Subcutaneous adipose tissue (tissue), 4 donors: ENCODE data around the gene BEND5. TPM values are rescaled to one million over a fixed set of nuclear protein-coding genes. Genes with fewer than 3 reads are reported as not detected.

Experiments used
- total RNA-seq, 4 donors: library from RNA; depleted of rRNA; stranded (reverse); fragments of >200 nt; gene quantifications; one replicate each; pipeline ENCODE4 v1.1.0, GENCODE V29; 2016
- TF ChIP-seq, protein P1 (sequence below): fragments of 450-650 bp; IDR thresholded peaks from one replicate; pipeline ENCODE4 v1.5.1; 2016; ENCODE audit warnings: low read depth, mild to moderate bottlenecking, control low read depth, antibody characterized with exemption, moderate library complexity

BEND5 gene
- total RNA-seq, 4 donors from 2014 or later = 2.4 to 5.1 (median 3.6) TPM

GRCh38 chr1:48684381-48684780, 92.3 kb downstream of the BEND5 start:
- TF ChIP-seq, protein P1, sequence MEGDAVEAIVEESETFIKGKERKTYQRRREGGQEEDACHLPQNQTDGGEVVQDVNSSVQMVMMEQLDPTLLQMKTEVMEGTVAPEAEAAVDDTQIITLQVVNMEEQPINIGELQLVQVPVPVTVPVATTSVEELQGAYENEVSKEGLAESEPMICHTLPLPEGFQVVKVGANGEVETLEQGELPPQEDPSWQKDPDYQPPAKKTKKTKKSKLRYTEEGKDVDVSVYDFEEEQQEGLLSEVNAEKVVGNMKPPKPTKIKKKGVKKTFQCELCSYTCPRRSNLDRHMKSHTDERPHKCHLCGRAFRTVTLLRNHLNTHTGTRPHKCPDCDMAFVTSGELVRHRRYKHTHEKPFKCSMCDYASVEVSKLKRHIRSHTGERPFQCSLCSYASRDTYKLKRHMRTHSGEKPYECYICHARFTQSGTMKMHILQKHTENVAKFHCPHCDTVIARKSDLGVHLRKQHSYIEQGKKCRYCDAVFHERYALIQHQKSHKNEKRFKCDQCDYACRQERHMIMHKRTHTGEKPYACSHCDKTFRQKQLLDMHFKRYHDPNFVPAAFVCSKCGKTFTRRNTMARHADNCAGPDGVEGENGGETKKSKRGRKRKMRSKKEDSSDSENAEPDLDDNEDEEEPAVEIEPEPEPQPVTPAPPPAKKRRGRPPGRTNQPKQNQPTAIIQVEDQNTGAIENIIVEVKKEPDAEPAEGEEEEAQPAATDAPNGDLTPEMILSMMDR = no peak

GRCh38 chr1:48683839-48684238, 92.9 kb downstream of the BEND5 start:
- TF ChIP-seq, protein P1 = no peak

DNA sequence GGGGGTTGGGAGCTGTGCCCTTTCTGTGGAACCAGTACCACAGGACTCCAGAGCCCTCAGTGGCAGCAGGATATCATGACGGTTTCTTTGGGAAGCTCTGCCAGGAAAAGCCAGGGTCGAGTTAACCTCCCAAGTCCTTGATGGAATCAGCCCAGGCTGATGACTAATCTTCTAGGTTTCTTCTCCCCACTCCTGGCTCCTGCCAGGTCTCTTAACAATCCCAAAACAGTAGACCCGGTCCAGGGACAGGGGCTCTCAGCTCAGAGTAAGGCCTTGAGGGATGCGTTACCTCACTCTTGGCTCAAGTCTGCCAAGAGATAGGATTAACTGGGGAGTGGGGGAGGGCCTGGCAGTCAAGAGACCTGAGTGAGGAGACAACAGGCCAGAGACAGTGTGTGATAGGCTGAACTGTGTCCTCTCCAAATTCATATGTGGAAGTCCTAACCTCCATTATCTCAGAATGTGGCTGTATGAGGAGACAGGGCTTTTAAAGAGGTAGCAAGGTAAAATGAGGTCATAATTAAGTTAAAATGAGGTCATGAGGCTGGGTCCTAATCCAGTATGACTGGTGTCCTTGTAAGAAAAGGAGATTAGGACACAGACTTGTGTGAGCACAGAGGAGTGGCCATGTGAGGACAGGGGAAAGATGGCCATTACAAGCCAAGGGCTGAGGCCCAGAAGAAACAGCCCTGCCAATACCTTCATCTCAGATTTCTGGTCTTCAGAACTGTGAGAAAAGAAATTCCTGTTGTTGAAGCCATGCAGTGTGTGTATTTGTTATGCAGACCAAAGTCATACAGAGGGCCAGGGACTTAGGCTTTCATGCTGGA, 95.0 kb downstream of the BEND5 start:
- TF ChIP-seq, protein P1 = no peak

DNA sequence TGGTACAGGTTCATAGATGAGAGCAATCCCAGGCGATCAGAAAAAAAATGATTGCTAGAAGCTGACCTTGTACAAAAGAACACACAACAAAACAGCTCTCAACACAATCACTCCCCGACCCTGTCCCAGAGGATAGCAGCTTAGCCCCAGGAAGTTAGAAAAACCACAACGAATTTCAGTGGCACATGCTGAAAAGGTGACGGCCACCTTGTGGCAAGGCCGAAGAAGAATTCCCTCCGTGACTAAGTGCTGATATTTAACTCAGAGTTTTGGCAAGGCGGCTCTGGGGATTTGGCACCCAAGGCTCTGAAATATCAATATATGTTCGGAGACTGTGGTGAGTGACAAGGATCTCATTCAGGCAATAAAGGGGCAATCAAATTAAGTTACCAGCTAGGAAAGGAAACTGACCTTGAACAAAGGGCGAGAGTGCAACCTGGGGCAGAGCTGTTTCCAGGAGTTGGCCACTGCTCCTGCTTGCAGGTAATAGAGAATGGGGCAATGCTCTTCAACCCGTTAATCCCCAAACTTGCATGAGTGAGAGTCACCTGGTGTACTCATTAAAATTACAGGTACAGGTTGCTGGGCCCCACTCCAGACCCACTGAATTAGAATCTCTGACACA, 96.2 kb downstream of the BEND5 start:
- TF ChIP-seq, protein P1 = no peak

DNA sequence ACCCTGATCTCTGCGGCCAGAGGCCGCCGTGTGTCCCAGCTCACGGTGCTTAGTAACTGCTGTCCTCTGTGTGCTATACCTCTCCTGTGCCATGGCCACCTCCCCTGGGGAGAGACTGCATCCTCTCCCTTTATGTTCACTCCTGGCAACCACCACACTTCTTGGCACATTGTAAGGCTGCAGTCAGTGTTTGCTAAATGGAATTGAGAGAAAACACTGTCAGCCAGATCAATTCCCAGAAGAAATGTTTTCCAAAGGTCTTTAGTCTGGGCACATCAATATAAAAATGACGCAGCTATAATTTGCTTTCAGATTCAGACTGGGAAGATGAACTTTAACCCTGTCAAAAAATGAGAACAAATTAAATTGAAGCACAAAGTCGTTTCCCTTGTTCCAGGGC, 96.8 kb downstream of the BEND5 start:
- TF ChIP-seq, protein P1 = no peak

DNA sequence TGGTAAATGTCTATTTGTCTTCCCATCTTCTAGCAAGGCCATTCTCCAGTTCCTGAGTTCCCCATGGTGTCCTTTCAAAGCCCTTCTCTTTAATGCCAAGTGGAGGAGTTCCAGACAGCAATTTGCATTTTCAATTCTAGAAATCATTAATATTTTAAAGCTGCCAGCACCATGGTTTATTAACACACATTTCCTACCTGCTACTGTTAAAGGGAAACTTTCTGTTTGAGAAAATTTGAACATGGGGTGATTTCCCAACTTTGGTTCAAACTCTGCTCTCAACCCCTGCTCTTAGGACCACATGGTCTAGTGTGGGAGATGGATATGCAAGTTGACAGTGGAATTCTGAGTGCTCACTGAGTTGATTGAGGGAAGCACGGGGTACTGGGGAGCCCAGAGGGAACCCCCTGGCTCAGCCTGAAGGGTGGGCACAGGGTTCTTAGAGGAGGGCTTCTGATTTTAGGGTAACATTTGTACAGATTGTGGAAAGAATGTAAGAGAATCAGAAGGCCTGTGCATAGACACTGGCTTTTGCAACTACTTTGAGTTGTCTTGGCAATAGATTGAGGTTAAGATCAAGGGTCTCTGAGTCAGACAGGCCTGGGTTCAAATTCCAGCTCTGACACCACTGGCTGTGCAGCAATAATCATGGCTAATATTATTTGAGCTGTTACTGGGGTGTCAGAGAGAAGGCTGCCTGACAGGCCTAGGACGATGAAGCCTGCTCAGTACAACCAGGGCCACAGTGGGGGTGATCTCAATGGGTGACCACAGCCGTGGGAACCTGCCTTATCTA, 97.8 kb downstream of the BEND5 start:
- TF ChIP-seq, protein P1 = no peak
